Measurements from ENCODE around the gene PDZRN4. TPM values are rescaled to one million over a fixed set of nuclear protein-coding genes. Genes with fewer than 3 reads are reported as not detected.

PDZRN4 gene
- total RNA-seq, 2 donors from 2014 or later, result 0.89 to 1.6 TPM

GRCh38 chr12:41468341-41468740 is 280.2 kb downstream of the PDZRN4 start:
- DNase-seq (ENCODE audit: low spot score), result no peak
- H3K27me3 ChIP-seq, result no peaks in the 10 kb centered on the region
- H3K27ac ChIP-seq, result no peak overlapping the region
- H3K4me3 ChIP-seq, result no peak overlapping the region
- TF ChIP-seq, protein P1, sequence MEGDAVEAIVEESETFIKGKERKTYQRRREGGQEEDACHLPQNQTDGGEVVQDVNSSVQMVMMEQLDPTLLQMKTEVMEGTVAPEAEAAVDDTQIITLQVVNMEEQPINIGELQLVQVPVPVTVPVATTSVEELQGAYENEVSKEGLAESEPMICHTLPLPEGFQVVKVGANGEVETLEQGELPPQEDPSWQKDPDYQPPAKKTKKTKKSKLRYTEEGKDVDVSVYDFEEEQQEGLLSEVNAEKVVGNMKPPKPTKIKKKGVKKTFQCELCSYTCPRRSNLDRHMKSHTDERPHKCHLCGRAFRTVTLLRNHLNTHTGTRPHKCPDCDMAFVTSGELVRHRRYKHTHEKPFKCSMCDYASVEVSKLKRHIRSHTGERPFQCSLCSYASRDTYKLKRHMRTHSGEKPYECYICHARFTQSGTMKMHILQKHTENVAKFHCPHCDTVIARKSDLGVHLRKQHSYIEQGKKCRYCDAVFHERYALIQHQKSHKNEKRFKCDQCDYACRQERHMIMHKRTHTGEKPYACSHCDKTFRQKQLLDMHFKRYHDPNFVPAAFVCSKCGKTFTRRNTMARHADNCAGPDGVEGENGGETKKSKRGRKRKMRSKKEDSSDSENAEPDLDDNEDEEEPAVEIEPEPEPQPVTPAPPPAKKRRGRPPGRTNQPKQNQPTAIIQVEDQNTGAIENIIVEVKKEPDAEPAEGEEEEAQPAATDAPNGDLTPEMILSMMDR (IDR thresholded peaks at IDR 0.05), result no peak
- H3K4me1 ChIP-seq, result no peaks in the 10 kb centered on the region
- H3K9me3 ChIP-seq, result no peaks in the 10 kb centered on the region
- no peaks in the 10 kb centered on the region for H3K36me3 ChIP-seq

GRCh38 chr12:41468756-41469155 is 280.6 kb downstream of the PDZRN4 start:
- DNase-seq (ENCODE audit: low spot score), result no peak
- no peak overlapping the region for H3K27ac ChIP-seq
- H3K4me1 ChIP-seq, result no peaks in the 10 kb centered on the region
- H3K36me3 ChIP-seq, result no peaks in the 10 kb centered on the region
- no peak overlapping the region for H3K4me3 ChIP-seq
- TF ChIP-seq, protein P1 (IDR thresholded peaks at IDR 0.05), result no peak
- H3K9me3 ChIP-seq, result no peaks in the 10 kb centered on the region
- H3K27me3 ChIP-seq, result no peaks in the 10 kb centered on the region

GRCh38 chr12:41473441-41473840 is 285.3 kb downstream of the PDZRN4 start:
- Histone ChIP-seq H3K27me3 (no peaks in the 10 kb centered on the region), H3K4me1 (no peaks in the 10 kb centered on the region), H3K27ac (no peak overlapping the region), H3K9me3 (no peaks in the 10 kb centered on the region), H3K36me3 (no peaks in the 10 kb centered on the region), H3K4me3 (no peak overlapping the region)
- TF ChIP-seq, protein P1 (IDR thresholded peaks at IDR 0.05), result no peak
- no peak for DNase-seq (ENCODE audit: low spot score)

- Histone ChIP-seq H3K9me3 (no peaks in the 10 kb centered on the region), H3K4me1 (no peaks in the 10 kb centered on the region), H3K27me3 (no peaks in the 10 kb centered on the region), H3K36me3 (no peaks in the 10 kb centered on the region), H3K4me3 (no peak overlapping the region), H3K27ac (no peak overlapping the region)
- no peak for DNase-seq (ENCODE audit: low spot score)
- TF ChIP-seq, protein P1 (IDR thresholded peaks at IDR 0.05), result no peak
These were observed 285.9 kb downstream of the PDZRN4 start for GRCh38 chr12:41474001-41474400.

GRCh38 chr12:41476499-41477439 is 288.6 kb downstream of the PDZRN4 start:
- no peak for DNase-seq (ENCODE audit: low spot score)
- TF ChIP-seq, protein P1 (IDR thresholded peaks at IDR 0.05), result no peak
- H3K36me3 ChIP-seq, result no peaks in the 10 kb centered on the region
- no peaks in the 10 kb centered on the region for H3K27me3 ChIP-seq
- H3K9me3 ChIP-seq, result no peaks in the 10 kb centered on the region
- no peaks in the 10 kb centered on the region for H3K4me1 ChIP-seq
- H3K27ac ChIP-seq, result no peak overlapping the region
- H3K4me3 ChIP-seq, result no peak overlapping the region
